T-helper 1 cell (primary cell): ENCODE data around the gene TTLL8.

Experiments
- DNase-seq, 5 donors: peaks; one replicate each; pipeline ENCODE4 v3.0.0-alpha.2; 2012 to 2020

Gene TTLL8

DNA sequence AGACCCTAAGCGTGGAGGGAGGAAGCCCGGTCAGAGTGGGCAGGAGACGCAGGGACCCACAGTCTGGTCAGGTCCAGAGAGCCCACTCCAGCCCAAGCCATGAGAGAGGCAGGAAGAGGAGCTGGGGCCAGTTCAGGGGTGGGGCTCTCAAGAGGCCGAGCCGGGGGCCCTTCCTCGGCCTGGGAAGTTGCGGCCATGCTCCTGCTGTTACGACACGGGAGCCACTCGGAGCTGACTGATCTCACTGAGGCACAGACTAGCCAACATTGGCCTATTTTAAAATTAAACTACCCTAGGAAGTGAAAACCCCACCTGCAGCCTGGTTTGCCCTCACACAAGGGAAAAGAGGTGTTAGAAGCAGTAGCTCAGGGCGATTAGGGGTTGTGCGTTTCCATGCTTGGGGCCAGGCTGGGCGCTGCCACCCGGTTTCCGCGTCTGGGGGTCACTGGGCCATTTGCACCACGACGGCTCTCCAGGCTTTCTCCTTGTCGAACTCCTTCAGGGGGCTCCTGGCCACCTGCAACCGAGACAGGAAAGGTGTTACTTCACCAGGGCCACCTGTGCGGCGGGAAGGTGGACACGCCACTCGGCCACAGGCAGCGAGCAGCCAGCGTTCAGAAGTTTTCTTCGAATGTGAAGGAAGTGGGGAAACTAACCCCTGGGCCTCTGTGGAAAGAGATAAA lies 3.2 kb upstream of the TTLL8 start:
- no peak for DNase-seq

DNA sequence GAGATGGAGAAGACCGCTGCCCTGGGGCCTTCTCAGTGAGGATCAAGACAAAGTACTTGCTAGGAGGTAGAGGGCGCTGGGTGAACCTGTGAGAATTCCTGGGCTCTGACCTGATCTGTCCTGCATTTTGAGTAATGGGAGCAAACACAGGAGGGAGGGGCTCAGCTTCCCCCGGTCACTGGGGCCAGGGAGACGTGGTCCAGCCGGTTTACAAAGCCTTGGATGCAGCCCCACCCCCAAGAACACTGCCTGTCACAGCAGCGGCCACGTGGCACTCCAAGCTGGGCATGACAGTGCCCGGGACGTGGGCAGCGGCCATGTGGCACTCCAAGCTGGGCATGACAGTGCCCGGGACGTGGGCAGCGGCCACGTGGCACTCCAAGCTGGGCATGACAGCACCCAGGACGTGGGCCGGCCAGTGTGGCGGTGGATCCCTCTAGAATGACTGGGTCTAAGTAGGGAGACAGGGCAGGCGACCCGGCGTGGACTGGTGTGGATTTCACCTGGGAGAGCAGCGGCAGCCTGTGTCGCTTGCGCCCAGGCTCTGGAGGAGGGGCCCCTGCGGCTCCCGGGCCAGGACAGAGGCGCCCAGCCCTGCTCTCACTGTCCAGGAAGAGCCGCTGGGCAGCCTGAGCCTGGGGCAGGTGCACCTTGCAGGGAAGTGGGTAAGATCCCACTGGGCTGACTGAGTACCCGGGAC lies 2.5 kb upstream of the TTLL8 start:
- no peak for DNase-seq

DNA sequence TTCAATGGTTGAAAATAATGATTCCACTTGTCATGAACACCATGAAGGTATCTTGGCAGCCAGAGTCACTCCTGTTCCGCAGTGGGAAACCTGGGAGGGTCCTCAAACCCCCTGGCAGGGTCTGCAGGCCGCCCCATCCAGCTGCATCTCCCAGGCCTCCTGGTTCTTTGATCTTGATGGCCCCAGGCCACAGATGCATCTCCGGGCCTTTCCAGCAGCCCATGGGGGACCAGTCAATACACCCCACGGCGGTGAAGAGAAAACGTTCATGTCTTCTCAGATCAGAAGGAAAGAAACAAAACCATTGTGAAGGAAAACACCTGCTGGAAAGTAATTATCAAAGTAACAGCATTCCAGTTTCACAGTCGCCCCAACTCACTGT lies 1.8 kb upstream of the TTLL8 start:
- DNase-seq = no peak

DNA sequence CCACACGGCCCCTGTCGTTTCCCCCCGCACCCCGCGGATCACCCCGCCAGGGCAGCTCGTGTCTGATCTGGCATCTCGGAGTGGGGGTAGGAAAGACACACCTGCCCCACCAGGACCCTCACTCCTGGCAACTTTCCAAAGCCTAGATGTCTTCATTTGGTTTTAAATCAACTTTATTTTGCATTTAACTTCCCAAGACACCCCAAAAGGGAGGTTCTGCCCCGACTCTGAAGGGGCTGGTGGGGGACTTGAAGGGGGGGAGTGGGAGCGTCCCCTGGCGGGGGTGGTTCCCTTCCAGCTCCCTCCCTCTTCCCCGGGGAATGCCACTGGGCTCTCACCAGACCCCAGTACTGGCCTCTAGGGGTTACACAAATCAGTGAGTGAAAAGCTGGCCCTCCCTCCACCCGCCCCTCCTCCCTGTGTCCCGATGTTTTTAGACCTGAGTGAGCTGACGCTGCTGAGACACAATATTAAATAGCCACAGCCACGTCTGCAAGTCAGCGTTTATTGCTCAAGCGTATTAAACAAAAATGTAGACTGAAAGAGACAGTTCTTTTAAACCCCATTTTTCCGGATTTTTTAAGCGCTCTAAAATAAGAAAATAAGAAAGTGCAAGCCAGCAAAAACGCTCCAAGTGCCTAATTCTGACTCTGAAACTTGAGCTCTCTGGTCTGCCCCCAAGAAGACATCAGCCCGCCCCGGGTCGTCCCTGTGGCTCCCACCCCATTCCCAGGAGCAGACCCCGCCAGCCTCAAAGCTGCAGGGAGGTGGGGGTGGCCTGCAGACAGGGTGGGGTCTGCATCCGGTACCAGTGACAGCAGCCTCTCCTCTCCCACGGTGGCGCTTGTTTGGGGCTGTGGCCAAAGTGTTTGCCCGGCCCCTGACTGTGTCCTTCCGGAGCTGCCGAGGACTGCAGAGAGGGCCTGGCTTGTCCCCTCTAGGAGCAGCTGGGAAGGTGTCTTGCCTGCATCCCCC lies 1.1 kb upstream of the TTLL8 start:
- no peak for DNase-seq

DNA sequence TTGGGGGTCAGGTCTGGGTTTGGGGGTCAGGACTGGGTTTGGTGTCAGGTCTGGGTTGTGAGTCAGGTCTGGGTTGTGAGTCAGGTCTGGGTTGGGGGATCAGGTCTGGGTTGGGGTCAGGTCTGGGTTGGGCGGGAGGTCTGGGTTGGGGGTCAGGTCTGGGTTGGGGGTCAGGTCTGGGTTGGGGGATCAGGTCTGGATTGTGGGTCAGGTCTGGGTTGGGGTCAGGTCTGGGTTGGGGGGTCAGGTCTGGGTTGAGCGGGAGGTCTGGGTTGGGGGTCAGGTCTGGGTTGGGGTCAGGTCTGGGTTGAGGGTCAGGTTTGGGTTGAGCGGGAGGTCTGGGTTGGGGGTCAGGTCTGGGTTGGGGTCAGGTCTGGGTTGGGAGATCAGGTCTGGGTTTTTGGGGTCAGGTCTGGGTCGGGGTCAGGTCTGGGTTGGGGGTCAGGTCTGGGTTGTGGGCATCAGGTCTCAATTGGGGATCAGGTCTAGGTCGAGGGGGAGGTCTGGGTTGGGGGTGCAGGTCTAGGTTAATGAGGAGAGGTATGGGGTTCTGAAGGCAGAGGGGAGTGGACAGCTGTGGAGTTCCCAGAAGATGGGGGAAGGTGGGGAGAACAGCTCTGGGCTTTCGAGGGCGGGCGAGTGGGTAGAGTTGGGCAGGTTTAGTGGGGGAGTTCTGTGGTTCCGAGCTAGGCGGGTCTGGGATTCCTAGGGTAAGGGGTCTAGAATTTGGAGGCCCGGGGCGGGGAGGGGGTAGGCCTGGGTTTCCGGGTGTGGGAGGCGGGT lies 629 bp downstream of the TTLL8 start:
- DNase-seq = no peak

DNA sequence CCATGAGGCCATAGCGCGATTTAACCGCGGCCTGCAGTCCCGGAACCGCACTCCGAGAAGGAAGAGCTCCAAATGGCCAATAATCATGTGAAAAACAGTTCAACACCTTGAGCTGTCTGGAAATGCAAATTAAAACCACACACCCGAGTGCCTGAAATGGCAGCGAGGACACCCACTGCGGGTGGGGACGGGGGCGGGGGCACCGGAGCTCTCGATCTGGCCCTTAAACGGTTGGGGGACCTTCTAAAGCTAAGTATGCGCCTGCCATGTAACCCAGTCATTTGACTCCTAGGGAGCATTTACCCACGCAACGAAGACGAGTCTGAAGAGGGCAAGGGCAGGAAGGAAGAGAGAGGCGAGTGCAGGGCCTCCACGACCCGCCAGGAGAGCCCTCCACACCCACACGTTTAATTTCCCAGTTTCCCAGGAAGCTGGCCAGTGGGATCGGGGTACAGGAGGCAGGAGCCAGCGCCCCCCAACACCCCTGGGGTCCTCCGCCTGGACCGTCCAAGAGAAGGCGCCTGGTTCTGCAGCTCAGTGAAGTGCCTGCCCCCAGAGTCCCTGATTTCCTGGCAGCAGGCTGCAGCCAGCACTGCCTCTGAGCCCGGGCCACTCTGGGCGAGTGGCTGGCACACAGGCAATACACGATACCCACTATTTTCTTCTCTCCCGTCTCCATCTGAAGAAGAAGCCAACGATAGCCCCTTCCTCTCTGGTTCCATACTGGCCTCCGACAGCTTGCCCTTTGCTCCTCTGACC lies 1.7 kb downstream of the TTLL8 start:
- DNase-seq = no peak

DNA sequence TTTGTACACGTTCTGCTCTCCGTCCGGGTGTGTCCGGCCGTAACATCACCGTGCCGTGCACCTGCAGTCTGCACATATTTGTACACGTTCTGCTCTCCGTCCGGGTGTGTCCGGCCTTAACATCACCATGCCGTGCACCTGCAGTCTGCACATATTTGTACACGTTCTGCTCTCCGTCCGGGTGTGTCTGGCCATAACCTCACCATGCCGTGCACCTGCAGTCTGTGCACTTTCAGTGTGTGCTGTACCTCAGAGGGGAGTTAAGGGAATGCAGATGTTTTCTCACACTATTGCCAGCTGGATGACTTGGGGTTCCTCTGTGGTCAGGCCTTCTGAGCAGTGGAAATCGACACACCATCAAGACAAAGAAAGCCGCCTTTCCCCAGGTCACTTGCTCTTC lies 4.2 kb downstream of the TTLL8 start:
- no peak for DNase-seq

DNA sequence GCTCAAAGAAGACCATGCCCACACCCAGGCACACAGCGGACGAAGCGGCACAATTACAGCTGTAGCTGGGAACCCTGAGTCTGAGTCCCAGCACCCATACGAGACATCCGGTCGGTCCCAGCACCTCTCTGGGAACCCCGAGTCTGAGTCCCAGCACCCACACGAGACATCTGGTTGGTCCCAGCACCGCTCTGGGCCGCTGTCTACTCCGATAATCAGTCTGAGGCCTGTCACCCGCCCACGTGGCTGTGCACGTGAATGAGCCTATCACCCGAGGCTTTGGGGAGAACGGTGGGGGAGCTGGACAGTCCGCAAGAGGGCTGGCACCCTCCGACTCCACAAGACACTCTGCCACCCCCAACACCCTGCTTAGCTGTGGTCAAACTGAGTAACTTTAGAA lies 6.2 kb downstream of the TTLL8 start:
- no peak for DNase-seq

DNA sequence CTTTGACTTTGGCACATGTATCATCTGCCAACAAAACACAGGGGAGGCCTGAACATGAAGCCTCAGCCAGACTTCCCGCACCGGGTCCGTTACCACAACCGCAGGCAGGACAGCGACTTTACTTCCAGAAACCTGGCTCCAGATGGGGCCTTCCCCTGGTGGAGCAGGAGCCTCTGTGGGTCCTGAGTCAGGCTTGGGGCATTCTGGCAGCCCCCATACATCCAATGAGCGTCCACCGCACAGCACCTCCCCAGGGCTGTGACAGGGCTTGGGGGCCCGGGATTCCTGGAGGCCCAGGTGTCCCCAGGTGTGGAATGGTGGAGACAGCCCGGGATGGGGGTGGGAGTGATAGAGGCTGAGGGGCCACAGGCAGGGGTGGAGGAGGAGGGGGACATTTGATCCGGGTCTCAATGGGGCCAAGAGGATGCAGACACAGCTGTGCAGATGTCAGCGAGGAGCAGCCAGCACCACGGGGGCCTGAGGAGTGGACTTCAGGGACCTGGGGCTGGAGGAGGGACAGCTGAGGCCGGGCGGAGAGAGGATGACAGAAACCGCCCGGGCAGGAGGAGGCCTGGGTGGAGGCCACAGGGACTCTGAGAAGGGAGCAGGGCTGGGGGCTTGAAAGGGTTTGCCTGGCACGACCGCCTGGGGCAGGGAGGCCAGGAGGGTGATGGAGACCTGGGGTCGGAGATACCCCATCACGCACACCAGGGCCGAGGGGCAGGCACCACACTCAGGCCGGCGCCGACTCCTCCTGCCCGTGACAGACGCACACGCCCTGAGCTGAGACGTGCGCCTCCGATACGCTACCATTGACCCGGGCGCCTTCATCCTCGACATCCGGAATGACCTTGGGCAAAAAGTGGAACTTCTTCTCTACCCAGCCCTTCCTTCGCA lies 8.6 kb downstream of the TTLL8 start:
- DNase-seq = no peak

DNA sequence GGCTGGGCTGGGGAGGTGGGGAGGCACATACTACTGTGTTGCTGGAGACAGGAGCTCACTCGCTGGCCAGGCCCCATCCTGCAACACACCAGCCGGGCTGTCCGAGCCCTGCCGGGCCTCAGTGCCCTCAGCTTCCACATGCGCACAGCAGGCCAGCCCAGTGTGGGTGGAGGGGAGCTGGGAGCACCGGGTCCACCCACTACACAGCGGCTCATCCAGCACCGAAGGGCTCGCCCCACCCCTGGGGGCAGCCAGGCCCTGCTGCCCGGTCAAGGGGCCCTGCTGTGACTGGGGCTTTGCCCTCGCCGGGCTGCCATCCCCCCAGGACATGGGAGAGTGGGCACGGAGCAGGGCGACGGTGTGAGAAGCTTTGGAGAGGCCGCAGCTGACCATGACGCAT lies 9.3 kb downstream of the TTLL8 start:
- DNase-seq = no peak

DNA sequence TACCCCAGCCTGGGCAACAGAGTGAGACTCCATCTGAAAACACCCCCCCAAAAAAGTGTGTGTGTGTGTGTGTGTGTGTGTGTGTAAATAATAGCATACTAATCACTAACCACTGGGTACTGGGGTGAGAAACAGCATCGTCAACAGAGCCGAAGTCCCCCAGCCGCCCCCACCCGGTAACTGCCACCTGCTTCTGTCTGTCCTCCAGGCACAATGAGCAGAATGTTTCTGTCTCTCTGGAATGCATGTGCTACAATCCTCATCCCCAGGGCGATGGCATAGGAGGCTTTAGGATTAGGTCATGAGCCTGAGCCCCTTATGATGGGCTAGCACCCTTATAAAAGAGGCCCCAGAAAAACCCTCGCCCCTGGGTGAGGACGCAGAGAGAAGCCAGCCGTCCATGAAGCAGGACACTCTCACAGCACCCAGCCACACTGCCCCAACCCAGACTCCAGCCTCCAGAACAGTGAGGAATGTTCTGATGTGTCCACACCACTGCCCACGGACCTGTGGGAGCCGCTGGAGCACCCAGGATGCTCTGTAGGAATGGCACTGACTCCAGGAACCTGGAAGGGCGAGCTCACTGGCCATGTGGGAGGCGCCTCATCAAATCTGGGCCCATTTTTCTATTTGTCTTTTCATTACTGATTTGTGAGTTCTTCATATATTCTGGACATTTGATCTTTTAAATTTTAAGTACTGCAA lies 9.9 kb downstream of the TTLL8 start:
- no peak for DNase-seq

DNA sequence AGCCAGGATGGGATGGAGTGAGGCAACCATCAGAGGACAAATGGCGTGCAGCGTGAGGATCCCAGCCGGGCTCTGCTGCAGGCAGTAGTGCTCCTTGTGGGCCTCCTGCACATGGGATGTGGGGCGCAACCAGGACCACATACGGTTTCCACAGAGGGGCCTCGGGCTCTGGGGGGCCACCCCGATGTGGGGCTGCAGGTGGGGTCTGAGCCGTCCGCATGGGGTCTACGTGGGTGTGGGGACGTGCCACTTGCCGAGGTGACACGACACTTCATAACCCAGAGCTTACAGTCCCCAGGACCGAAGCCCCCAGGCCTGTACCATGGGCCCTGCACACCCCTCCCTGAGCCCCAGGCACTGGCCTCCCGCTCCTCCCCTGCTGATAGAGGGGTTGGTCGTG lies 10.8 kb downstream of the TTLL8 start:
- DNase-seq = no peak

DNA sequence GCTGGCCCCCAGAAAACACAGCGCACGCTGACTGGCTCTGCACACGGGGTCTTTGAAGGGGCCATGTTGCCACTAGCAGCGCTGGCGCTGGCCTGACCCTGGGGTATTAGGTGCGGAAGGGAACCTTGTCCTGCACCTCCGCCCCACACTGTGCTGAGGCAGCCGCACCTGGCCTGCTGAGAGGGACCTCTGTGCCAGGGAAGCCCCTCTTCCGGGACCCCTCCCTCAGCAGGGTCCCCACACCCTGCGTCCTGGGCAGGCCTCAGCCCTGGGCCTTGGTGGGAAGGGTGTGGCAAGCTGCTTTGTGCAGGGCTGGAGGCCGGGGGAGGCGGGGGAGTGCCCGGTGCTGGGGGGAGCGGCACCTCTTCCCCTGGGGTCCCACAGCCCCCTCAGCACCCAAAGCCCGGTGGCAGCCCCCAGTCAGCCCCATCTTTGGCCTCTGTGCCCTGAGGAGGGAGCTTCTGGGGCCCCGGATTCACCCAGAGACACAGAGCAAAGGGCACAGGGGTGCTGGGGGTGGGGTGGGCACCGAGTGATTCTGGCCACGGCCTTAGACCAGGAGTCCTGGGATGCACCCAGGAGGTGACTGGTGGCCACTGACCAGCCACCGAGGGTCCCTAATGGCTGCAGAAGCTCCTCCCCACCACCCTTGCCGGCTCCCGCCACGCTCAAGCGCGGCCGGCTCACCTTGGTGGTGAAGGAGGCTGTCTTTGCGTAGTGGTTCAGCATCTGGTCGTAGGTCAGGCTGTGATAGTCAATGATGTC lies 11.4 kb downstream of the TTLL8 start:
- DNase-seq = no peak

DNA sequence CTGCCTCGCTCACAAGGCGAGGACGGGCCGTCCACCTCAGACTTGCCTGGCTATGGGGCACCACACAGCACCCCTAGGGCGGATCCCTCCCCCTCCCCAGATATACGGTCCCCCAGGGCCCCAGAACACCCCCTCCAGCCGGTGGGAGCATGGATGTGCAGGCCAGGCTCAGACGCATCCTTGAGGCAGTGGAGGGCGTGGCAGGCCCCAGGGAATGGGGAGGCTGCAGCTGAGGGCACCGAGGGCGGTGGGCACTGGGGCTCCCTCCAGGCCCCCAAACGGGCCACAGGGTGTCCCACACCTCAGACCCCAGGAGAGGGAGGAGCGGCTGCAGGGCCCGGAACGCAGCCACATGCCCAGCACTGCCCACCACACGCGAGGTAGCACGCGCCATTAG lies 12.1 kb downstream of the TTLL8 start:
- DNase-seq = no peak

DNA sequence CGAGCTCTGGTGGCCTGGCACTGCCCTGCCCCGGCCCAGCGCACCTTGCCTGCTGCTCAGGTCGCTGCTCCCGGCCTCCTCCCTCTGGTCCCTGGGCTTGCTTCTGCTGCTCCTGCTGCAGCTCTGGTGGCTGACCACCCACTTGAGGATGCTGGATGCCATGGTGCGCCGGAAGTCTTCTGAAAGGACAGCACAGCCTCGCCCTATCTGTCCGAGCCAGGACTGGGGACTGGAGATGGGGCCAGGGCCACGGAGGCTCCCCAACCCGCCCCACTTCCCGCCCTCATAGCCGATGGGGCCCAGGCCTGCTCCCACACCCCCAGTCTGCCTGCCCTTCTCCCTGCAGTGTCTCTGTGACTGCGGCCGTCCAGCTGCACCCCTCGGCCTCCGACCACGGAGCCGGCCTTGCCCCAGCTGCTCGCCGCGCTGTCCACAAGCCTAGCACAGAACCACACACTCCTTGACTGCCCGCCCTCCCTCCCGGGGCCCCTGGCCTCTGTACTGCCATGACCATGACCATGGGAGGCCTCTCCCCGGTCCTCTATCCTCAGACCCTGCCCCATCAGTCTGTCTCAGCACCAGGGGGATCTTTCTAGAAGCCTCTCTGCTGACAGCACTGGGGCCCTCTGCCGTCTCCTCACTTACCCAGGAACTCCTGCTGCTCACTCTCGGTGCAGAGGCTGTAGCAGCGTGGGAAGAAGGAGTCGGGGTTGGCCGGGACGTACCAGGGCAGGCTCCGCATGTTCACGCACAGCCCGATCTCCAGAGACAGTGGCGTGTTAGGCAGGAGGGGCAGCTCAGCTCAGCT lies 12.7 kb downstream of the TTLL8 start:
- DNase-seq = no peak

DNA sequence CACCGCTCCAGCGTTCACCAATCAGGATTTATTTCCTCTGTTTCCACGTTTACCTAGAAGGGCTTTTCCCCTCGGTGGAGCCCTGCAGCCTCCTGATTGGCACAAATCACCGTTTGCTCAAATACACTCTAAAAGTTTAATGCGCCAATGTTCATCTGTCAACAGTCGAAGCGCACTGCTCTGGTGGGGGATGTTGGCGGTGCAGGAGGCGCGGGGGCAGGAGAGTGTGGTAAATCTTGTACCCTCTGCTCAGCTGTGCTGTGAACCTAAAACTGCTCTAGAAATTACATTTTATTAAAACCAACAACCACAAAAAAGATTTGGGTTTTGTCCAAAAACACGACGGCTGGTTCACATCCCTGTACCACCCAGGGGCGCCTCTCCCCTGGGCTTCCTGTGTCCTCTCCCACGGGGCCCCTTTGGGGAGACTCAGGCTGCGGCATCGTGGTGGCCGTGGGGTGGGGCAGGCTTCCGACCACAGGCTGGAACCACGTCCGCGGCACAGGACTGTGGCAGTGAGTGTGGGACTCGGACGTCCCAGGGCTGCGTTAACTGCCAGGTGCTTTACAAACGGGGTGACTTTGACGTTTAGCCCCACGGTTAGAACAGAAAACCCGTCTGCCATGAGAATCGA lies 13.5 kb downstream of the TTLL8 start:
- DNase-seq = no peak

DNA sequence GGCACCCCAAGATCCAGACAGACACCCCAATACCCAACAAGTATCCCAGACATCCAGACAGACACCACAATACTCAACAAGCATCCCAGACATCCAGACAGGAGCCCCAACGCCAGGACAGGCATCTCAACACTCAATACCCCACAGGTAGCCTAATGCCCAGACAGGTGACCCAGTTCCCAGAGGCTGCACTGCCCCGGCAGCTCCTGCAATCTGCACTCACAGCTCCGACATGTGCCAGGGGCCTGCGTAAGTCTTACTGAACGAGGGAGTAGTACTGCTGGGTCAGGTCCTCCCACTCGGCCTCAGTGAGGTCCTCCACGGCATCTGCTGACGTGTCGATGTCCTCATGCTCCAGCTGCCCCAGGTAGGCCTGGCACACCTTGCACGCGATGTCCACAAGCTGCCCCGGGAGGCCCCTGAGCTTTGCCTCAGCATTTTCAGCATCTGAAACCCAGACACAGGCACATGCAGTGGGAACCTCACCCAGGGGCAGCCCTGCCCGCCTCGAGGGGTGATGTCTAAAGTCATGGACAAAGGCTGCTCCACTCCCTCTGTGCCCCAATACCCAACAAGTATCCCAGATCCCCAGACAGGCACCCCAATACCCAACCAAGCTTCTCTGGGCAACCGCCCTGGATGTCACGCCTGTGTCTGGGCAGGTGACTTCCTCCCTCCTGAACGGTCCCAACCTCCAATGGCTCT lies 16.6 kb downstream of the TTLL8 start:
- no peak for DNase-seq
